Left lung (tissue), 10 donors: ENCODE data around the gene CPEB4. TPM values are rescaled to one million over a fixed set of nuclear protein-coding genes. Genes with fewer than 3 reads are reported as not detected.

ENCODE experiments used
- ATAC-seq: fragments of 200-7000 bp; cut with Tn5 transposase; one replicate; pipeline ENCODE4 v1.9.1; 2020; ENCODE audit warnings: moderate library complexity
- DNase-seq, 4 donors: peaks; one replicate each; pipeline ENCODE4 v3.0.0-alpha.2; 2013 to 2020
- H3K27ac ChIP-seq, 2 donors: fragments of 200-600 bp; sonication (generic) in 1 of 2; one replicate each; pipeline versions ENCODE4 v1.5.0 to v1.8.0; 2020 to 2021
- H3K27me3 ChIP-seq, 2 donors: fragments of 200-600 bp; sonication (generic) in 1 of 2; one replicate each; pipeline versions ENCODE4 v1.5.0 to v1.8.0; 2020 to 2021
- H3K36me3 ChIP-seq, 2 donors: fragments of 200-600 bp; sonication (generic) in 1 of 2; one replicate each; pipeline versions ENCODE4 v1.5.0 to v1.8.0; 2020 to 2021
- H3K4me1 ChIP-seq, 2 donors: fragments of 200-600 bp; one replicate each; pipeline ENCODE4 v1.8.0; 2021
- H3K4me3 ChIP-seq, 2 donors: fragments of 200-600 bp; sonication (generic) in 1 of 2; one replicate each; pipeline versions ENCODE4 v1.5.0 to v1.8.0; 2020 to 2021; ENCODE audit warnings: mild to moderate bottlenecking in 1 of 2
- H3K9me3 ChIP-seq, 2 donors: fragments of 200-600 bp; sonication (generic) in 1 of 2; one replicate each; pipeline versions ENCODE4 v1.5.0 to v1.8.0; 2020 to 2021
- intact Hi-C, 2 donors: fragments of 100-400 bp; cut with DNase I; formaldehyde crosslinking; loops; one replicate each; pipeline versions ENCODE4 v1.11.2 to v1.14.2; 2022
- polyA plus RNA-seq, 6 donors: library from polyadenylated mRNA; unstranded; fragments of 120-200 nt; gene quantifications; one replicate each; pipeline ENCODE4 v1.2.1, GENCODE V29; 2013; ENCODE audit not compliant: insufficient read length in 6 of 6
- total RNA-seq, 2 donors: library from RNA; stranded (reverse); fragmentation: NEBNext Ultra II Directional; extraction: Animal tissue kit (Norgen Biotek cat#: 25700); gene quantifications; one replicate each; pipeline ENCODE4 v1.2.1, GENCODE V29; 2021
- TF ChIP-seq, protein P1 (sequence below), 2 donors: fragments of 200-600 bp; sonication (generic) in 1 of 2; IDR thresholded peaks; one replicate each; pipeline versions ENCODE4 v1.5.0 to v1.8.0; 2021; ENCODE audit warnings: antibody characterized with exemption in 2 of 2
- donor health status: DM: no; HTN: yes; CAD: no.
- donor health status: DM: no; HTN: no; CAD: no.

CPEB4 gene
- total and polyA plus RNA-seq, 8 donors: 16.3 to 59.6 (median 18.0) TPM

- TF ChIP-seq, protein P1, sequence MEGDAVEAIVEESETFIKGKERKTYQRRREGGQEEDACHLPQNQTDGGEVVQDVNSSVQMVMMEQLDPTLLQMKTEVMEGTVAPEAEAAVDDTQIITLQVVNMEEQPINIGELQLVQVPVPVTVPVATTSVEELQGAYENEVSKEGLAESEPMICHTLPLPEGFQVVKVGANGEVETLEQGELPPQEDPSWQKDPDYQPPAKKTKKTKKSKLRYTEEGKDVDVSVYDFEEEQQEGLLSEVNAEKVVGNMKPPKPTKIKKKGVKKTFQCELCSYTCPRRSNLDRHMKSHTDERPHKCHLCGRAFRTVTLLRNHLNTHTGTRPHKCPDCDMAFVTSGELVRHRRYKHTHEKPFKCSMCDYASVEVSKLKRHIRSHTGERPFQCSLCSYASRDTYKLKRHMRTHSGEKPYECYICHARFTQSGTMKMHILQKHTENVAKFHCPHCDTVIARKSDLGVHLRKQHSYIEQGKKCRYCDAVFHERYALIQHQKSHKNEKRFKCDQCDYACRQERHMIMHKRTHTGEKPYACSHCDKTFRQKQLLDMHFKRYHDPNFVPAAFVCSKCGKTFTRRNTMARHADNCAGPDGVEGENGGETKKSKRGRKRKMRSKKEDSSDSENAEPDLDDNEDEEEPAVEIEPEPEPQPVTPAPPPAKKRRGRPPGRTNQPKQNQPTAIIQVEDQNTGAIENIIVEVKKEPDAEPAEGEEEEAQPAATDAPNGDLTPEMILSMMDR (IDR thresholded peaks at IDR 0.05): no peak
- Histone ChIP-seq H3K4me1 (no peaks in the 10 kb centered on the region), H3K4me3 (no peak overlapping the region), H3K27ac (no peak overlapping the region), H3K27me3 (no peaks in the 10 kb centered on the region), H3K9me3 (no peaks in the 10 kb centered on the region), H3K36me3 (no peaks in the 10 kb centered on the region)
- DNase-seq (peak in 1 of 4 donors; percentile 80), ATAC-seq (no peak)
- intact Hi-C loops: no loop called here
Observed at GRCh38 chr5:173989432-173990082, 101.4 kb downstream of the CPEB4 start.

DNA sequence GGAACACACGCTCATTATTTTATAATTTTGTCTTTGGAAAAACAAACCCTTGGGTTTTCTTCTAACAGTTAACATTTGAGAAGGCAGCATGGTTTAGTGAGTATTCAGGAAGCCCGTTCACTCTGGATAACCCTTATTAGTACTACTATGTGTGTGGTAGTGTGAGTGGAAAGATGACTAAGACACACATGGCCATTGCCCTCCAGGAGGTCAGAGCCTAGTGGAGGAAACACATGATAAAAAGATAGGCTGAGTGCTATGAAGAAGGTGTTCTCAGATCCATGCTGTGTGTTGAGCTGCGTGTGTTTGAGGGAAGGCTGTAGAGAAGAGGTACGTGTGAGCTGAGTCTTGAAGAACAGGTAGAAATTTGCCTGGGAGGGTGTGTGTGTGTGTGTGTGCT lies 109.2 kb downstream of the CPEB4 start:
- no peak overlapping the region for H3K27ac ChIP-seq
- intact Hi-C loops: no loop called here
- H3K36me3 ChIP-seq: no peaks in the 10 kb centered on the region
- peaks cover 6 to 9% of the 10 kb centered on the region in 2 donors for H3K27me3 ChIP-seq
- TF ChIP-seq, protein P1 (IDR thresholded peaks at IDR 0.05): no peak
- H3K4me1 ChIP-seq: no peaks in the 10 kb centered on the region
- no peak overlapping the region for H3K4me3 ChIP-seq
- ATAC-seq: no peak
- H3K9me3 ChIP-seq: no peaks in the 10 kb centered on the region
- DNase-seq: no peak

DNA sequence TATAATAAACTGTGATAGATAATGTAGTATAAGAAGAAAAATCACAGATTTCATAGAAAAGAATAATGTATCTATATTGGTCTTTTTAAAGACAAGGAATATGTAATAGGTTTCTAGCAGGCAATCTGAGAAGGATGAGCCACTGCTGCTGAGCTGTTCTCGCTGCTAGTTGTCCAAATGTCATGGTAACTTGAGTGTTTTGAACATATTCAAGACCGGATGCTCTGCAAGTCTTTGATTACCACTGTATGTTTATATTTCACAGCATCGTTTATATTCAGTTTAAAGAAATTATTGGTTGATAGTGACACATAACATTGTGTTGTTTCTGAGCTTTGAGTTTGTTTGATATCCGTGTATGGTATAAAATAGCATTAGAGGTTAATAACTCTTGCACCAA lies 110.4 kb downstream of the CPEB4 start:
- no peak for ATAC-seq
- intact Hi-C loops: no loop called here
- no peaks in the 10 kb centered on the region for H3K36me3 ChIP-seq
- peaks cover 6 to 9% of the 10 kb centered on the region in 2 donors for H3K27me3 ChIP-seq
- no peaks in the 10 kb centered on the region for H3K4me1 ChIP-seq
- no peak overlapping the region for H3K27ac ChIP-seq
- H3K9me3 ChIP-seq: no peaks in the 10 kb centered on the region
- peak in 2 of 4 donors; percentile 77 to 80 for DNase-seq
- no peak overlapping the region for H3K4me3 ChIP-seq
- TF ChIP-seq, protein P1 (IDR thresholded peaks at IDR 0.05): no peak

DNA sequence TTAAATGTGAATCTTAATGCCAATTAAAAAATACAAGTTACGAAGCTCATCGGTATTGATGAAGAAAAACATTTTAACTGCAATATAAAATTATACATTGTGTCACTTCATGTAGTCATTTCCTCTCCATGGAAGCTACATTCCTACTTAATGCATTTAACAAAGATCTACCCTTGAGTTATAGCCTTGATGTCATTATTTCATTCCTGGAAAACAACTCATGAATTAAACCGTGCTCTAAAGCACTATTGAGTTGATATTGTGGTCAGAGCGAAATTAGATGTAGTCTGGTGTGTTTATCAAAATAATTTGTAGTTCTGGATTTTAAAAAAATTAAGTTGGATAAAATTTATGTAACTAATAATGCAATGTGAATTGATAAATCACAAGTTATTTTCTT lies 111.9 kb downstream of the CPEB4 start:
- no peaks in the 10 kb centered on the region for H3K4me1 ChIP-seq
- H3K27ac ChIP-seq: no peak overlapping the region
- no peak overlapping the region for H3K4me3 ChIP-seq
- TF ChIP-seq, protein P1 (IDR thresholded peaks at IDR 0.05): no peak
- DNase-seq (no peak), ATAC-seq (no peak)
- H3K27me3 ChIP-seq: peaks cover 6 to 9% of the 10 kb centered on the region in 2 donors
- intact Hi-C loops: no loop called here
- no peaks in the 10 kb centered on the region for H3K9me3 ChIP-seq
- H3K36me3 ChIP-seq: no peaks in the 10 kb centered on the region

DNA sequence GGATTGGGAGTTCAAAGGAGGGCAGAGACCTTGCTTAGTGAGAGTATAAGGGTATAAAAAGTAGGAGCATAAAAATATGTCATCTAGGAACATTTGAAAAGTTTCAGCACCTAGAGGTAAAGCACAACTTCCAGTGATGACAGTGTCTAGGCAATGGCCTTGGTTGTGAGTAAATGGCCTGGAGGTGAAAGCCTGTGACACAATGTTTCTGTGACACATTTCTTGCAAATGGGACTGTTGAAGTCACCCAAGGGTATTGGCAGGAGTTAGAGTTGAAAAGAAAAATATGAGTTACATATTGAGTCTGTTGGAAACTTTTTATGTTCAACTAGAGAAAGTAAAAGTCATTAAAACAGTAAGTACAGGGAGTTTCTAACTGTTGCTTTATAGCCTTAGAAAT lies 115.6 kb downstream of the CPEB4 start:
- intact Hi-C loops: no loop called here
- Histone ChIP-seq H3K4me3 (no peak overlapping the region), H3K36me3 (no peaks in the 10 kb centered on the region), H3K27me3 (peaks cover 0 to 4% of the 10 kb centered on the region in 2 donors), H3K9me3 (no peaks in the 10 kb centered on the region), H3K27ac (no peak overlapping the region), H3K4me1 (no peaks in the 10 kb centered on the region)
- TF ChIP-seq, protein P1 (IDR thresholded peaks at IDR 0.05): no peak
- no peak for DNase-seq
- no peak for ATAC-seq
